Measurements from ENCODE around the gene PCNT.

- TF ChIP-seq CTCF (IDR thresholded peaks at IDR 0.05) (no peak), ZFX (IDR thresholded peaks at IDR 0.05; ENCODE audit: borderline replicate concordance) (no peak)
Observed at GRCh38 chr21:46369520-46370235, 45.7 kb downstream of the PCNT start.

All from 22Rv1 (cell line).